GM10847 (cell line): ENCODE data around the gene TAS1R1.

ENCODE experiments used
- POLR2A ChIP-seq: IDR thresholded peaks from 2 replicates; pipeline ENCODE4 v1.6.1; 2011; ENCODE audit not compliant: insufficient read length; ENCODE audit errors: extremely low read depth

Gene TAS1R1

DNA sequence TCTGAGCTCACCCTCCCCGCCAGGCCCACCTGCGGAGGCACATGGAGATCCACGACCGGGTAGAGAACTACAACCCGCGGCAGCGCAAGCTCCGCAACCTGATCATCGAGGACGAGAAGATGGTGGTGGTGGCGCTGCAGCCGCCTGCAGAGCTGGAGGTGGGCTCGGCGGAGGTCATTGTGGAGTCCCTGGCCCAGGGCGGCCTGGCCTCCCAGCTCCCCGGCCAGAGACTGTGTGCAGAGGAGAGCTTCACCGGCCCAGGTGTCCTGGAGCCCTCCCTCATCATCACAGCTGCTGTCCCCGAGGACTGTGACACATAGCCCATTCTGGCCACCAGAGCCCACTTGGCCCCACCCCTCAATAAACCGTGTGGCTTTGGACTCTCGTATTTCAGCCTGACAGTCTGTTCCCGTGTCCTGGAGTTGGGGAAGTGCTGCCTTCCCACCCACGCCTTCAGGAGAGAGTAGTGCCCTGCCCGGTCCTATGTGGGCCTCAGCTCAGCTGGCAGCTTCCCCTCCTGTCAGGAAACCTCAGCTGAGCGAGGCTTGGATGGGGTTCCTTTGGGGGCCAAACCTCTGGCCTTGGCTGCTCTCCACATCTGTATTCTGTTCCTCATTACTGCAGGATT, 33.9 kb downstream of the TAS1R1 start:
- TF ChIP-seq POLR2A = no peak

DNA sequence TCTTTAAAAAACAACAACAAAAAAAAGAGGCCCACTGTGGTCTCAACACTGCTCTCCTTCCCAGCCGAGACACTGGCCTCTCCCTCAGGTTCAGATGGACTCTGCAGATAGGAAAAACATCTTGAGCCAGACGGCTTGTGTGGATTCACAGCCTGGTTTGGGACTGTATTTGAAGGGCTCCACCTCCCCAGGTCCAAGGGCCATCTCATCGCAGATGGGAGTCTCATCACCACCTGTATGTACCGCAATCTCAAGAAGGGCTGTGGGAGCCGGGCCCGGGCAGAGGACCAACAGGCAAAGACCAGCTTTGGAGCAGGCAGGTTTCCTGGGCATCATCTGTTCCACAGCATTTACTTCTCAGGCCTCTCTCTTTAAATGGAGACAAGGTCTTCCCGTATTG, 34.9 kb downstream of the TAS1R1 start:
- no peak for TF ChIP-seq POLR2A

DNA sequence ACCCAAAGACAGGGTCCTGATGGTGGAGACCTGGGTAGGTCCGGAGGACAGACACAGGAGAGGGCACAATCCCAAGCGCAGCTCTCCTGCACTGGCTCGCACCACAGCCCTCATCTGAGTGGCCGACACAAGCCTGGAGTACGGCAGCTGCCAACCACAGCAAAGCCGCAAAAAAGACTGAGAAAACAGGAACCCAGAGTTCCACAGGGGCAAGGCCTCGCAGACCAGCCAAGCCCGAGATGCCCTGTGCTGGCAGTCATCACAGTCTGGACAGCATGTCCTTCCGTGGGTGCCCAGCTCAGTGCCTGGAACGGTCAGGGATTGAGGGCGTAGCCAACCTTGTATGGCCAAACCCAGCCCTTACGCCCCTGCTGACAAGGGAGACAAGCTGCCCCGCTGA, 36.1 kb downstream of the TAS1R1 start:
- no peak for TF ChIP-seq POLR2A

DNA sequence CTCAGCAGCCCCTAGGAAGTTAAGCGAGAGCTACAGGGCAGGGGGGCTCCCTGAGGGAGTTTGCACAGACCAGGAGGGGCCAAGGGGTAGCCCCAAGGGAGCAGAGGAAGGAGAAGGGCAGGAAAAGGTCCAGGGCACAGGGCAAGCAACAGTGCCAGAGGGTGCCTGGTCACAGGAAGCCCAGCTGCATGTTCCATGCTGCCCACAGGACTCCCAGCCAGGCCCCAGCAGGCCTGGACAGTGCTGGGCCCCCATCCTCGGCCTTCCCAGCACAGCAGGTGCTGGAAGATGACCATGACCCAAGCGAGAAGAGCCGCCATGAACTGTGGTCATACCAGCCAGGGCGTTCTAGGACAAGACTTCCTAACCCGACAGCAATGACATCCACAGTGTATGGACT, 36.5 kb downstream of the TAS1R1 start:
- TF ChIP-seq POLR2A = no peak

DNA sequence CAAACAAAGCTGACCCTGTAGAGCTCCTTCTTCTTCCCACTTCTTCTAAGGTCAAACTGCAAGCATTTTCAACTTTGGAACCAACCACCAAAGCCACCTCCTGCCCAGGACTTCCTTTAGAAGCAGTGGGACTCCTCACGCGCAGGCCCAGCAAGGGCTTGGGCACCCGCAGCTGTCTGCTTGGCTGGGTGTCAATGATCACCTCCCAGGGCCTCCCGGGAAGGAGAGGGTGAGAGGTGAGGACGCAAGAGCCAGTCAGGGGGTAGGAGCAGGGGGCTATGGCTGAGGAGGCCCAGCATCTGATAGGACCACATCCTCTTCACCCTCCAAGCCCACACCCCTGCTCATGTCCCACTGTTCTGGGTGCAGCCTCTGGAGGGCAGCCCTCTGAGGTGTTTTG, 37.3 kb downstream of the TAS1R1 start:
- TF ChIP-seq POLR2A = no peak

DNA sequence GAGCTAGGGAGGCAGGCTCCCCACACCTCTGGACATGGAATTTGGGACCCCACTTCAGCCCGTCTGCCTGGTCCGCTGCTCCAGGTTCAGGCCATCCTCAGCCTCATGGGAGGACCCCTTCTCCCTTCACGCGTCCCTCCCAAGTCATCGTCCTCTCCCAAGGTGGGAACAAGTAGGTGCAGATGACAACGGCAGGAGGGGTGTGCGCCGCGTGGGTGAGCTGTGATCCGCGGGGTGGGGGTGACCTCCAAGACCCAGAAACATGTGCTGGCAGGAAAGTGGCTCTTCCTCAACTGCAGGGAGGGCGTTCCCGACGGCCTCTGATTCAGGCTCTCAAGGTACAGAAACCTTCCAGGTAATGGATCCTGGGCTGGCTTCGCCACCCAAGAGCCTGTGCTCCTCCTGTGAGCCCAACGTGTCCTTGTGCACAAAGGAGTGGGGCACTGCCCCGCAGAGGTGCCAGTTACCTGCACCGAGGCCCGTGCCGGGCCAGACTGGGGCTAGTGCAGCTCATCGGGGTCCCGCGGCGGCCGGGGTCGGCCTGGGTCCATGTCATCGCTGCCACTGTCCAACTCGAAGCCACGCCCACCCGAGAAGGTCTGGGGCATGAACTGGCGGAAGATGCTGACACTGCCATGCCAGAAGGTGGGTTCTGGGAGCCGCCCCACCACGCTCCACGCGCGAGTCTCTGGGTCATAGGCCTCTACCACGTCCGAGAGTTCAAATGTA, 37.9 kb downstream of the TAS1R1 start:
- TF ChIP-seq POLR2A = no peak

DNA sequence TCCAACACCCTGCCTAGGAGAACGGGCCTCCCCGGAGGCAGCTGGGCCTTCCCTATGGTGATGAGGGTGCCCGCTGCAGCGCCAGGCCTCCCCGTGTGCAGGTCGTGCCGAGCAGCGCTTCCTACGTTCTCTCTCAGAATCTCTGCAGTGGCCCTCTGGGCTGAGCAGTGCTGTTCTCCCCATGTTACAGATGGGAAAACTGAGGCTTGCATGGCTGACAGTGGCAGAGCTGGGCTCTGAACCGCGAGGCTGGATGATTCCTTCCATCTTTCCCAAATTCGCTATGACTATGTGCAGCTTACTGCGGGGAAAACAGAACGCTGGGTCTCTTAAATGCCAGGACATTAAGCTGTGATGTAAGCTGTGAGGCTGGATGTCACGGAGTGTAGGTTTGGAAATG, 38.7 kb downstream of the TAS1R1 start:
- no peak for TF ChIP-seq POLR2A

DNA sequence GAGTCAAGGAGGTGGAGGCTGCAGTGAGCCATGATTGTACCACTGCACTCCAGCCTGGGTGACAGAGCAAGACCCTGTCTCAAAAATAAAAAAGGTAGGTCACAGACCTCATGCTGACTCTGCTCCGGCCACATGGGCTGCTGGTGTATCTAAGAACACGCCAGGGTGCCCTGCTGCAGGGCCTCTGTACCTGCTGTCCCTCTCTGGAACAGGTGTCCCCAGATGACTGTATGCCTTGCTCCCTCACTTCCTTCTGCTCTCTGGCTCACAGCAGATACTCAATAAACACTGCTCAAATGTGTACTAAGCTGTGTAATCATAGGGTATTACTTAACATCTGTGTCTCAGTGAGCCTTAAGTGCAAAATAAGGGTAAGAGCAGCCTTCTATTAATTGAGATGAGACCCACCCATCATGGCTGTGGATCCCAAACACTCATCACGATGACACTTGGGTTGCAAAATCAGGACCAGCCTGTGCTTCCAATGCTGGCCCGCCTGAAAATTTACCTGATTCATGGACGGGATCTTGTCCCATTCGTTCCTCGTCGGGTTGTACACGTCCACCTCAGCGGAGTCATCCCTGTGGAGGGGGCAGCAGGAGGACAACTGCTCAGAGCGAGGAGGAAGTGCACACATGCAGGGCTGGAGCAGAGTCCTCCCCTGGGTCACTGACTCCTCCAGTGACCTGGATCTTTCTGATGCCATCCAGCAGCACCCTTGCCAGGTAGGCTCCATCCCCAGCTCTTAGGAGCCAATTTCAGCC, 40.1 kb downstream of the TAS1R1 start:
- TF ChIP-seq POLR2A = no peak

DNA sequence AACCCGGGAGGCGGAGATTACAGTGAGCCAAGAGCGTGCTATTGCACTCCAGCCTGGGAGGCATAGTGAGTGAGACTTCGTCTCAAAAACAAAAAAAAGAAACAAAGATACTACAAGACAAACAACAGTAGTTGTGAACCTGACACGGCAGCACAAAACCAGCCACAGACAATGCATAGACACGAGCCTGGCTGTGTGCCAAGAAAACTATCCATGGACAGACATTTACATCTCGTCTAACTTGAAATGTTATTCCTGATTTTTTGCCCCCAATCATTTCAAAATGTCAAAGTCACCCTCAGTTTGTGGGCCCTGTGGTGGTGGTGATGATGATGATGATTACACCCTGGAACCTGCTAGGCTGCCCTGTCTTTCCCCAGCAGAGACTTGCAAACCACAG, 41.2 kb downstream of the TAS1R1 start:
- no peak for TF ChIP-seq POLR2A

DNA sequence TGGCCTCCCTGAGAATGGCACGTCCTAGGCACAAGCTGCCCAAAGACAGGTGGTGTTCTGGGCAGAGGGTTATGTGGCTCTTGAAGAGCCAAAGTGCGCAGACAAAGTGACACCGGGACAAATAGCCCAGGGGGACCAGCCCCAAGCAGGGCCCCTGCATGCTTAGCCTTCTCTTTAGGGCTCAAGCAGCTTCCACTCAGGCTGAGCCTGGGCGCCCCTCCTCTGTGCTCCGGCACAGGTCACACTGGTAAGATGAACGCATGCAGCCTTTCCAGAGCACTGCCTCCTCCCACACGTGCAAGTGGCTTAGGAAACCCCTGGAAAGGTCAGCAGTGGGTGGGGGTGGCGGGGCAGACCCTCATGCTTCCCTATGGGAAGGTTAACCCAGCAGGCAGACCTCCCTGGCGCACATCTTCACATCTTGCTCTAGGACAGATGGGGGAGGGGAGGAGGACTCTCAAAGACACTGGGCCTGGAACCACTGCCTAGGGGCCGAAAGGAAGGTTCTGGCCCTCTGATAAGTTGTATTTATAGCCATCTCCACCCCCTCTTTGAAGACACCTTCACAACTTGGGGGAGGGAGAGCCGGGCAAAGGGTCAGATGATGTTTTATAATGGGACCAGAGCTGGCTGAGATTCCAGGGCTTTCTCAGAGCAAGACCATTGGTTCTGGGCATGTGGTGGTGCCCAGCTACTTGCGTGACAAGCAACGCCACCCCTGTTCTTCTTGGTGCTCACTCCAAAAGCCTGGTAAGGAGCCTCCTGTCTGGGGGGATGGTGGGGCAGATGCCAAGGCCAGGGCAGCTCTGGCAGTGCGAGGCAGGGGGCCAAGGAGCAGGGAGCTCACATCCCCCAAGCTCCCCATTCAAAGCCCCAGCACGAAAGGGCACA, 42.0 kb downstream of the TAS1R1 start:
- TF ChIP-seq POLR2A = no peak

DNA sequence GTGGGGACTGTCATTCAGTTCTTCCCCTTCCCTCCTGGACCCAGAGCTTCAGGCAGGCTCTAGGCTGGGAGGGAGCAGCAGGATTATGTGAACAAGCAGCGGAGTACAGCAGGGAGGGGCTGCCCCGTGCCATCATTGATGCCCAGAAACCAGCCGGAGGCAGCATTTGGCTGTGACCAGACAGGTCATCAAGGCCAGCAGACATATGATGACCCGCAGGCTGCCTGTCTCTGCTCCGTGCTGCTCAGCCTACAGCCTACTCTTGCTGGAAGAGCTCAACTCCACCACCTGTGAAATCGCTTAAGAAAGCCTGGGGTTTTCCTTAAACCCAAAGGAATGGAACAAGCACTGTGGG, 42.6 kb downstream of the TAS1R1 start:
- TF ChIP-seq POLR2A = no peak

DNA sequence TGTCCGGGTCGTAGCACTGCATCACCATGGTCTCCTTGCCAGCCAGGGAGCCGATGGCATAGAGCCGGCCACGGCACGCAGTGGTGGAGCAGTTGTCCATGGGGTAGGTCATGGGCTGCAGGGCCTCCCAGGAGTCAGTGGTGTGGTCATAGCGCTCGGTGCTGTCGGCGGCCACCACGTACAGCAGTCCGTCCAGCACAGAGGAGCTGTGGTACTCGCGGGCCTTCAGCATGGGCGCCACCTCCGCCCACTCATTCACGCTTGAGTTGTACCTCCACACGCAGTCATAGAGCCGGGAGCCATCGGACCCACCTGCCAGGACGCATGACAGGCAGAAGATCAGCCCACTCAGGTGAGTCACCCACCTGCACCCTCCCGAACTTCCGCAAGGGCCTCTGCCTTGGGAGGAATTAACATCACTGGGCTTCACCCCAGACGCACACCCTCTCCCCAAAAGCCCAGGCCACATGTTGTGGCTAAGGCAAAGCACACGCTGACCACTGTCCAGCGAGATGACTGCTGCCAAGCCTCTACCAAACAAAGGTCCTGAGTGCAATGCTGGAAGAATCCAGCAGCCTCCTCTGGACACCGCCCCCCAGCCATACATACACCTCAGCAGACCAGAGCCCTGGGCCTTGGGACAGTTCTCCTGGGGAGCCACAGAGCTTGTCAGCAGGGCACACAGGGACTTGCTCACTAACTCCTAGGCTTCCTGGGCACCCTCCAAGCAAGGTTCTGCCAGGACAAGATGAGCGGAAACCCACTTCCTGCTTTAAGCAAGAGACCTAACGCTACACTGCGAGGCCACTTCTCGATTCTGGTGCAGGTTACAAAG, 44.3 kb downstream of the TAS1R1 start:
- no peak for TF ChIP-seq POLR2A

DNA sequence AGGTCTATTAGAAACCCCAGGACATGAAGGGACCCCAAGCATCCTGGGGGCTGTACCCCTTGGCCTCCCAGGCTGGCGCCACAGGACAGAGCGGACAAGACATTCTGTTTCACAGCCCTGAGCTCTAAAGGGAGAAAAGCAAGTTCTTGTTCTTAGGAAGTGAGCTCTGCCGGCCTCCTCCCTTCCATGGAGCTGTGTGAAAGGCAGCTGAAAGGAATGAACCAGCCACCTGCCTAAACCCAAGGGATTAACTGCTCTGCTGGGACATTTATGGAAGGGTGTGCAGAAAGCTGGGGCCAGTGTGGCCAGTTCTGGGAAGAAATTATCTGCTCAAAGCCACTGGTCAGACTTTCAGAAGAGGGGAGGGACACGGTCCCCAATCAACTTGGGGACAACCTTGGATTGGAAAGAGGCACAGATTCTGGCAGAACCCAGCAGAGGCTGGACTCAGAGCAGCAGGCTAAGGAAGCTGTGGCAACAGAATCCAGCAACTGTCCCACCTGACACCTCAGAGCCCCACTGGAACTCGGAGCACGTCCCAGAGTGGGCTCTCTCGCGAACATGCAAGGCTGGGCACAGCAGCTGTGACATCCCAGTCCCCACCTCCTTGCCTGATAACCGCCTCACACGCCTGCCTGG, 45.4 kb downstream of the TAS1R1 start:
- no peak for TF ChIP-seq POLR2A

DNA sequence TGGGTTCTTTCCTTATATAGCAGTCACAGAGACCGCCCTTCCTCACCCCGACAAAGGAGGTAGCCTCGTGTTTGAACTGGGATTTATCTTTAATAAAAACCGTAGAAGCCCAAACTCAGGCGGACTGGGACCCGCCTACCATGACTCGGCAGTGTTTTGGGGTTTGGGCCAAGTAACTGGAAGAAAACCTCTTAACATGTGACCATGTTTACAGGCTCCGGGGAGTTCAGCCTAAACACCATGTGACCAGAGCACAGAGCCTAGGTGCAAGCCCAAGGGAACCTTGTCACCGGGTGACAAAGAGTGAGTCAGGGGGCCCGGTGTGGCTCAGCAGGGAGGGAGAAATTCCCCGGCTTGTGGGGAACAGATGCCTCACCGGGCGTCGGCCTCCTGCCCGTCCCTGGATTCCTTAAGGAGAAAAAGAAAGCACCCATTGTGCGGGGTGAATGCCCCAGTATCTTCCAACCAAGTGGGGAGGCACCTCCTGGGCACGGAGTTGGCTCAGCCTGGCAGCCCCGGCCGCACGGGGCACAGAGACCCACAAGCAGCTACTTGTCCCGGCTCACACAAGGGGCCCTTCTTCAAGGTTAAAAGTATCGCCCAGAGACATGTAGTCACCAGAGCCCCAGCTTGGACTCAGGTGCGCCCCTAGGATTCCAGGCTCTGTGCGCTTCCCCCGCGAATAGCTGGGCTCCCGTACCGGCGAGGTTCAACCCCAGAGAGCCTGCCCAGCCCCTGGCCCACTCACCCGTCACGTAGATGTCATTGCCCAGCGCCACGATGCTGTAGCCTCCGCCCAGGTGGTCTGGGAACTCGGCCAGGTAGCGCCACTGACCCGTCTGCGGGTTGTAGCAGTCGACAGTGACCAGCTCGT, 46.2 kb downstream of the TAS1R1 start:
- no peak for TF ChIP-seq POLR2A
